ENCODE measurements around the gene ANXA9. TPM values are rescaled to one million over a fixed set of nuclear protein-coding genes. Genes with fewer than 3 reads are reported as not detected.

The ANXA9 gene
- polyA plus RNA-seq (2013, experiment 1 of 2), result 0.39 TPM
- 0.57 TPM for polyA plus RNA-seq (2013, experiment 2 of 2)

GRCh38 chr1:150981805-150982712 lies at the start of gene ANXA9:
TSS of gene ANXA9 (plus strand) at chr1:150982292. CDS start at chr1:150983106, 814 bp downstream.
- peaks cover 0 to 24% (median 0%) of the 10 kb centered on the region in 3 experiments for H3K27me3 ChIP-seq (ENCODE audit: control insufficient read depth in 3 of 3, insufficient read depth in 3 of 3, low read depth in 1 of 3, low read length in 3 of 3)
- no peak within 1 kb of the TSS for H3K27ac ChIP-seq (replicated peaks; ENCODE audit: low read length)
- no peaks in the 10 kb centered on the region for H3K9me3 ChIP-seq (replicated peaks in 1 of 2; ENCODE audit: control insufficient read depth in 2 of 2, insufficient read depth in 1 of 2, low read depth in 1 of 2, low read length in 2 of 2)
- no peak within 1 kb of the TSS for H3K4me3 ChIP-seq (ENCODE audit: low read length in 2 of 2)
- H2BK12ac ChIP-seq (ENCODE audit: low read length), result peak within 1 kb of the TSS; percentile 2
- peak within 1 kb of the TSS; percentile 80 for H2AFZ ChIP-seq (ENCODE audit: low read length)
- DNase-seq (ENCODE audit: low spot score), result no peak
- H3K4me1 ChIP-seq (ENCODE audit: control insufficient read depth in 2 of 2, insufficient read depth in 1 of 2, low read depth in 1 of 2, low read length in 2 of 2), result peaks cover 11 to 22% of the 10 kb centered on the region in 2 donors
- H4K91ac ChIP-seq (ENCODE audit: low read depth, low read length, poor library complexity), result peak within 1 kb of the TSS; percentile 15
- H2BK120ac ChIP-seq (ENCODE audit: low read depth, low read length), result no peak within 1 kb of the TSS
- WGBS, 2 donors (ENCODE audit: extremely low coverage in 2 of 2, insufficient read length in 2 of 2, insufficient replicate concordance in 1 of 2), result no CpG with 5 or more reads among the region's 12 CpGs
- H3K14ac ChIP-seq (ENCODE audit: low read length), result no peak within 1 kb of the TSS
- no peak within 1 kb of the TSS for H3K4me2 ChIP-seq (ENCODE audit: insufficient read depth, low read length, poor library complexity, severe bottlenecking)
- peak within 1 kb of the TSS; percentile 18 for H2AK5ac ChIP-seq (ENCODE audit: low read depth, low read length)
- no peak within 1 kb of the TSS for H3K4ac ChIP-seq (ENCODE audit: low read length)
- no peak within 1 kb of the TSS for H4K8ac ChIP-seq (ENCODE audit: low read depth, low read length)
- no peaks in the 10 kb centered on the region for H3K36me3 ChIP-seq (replicated peaks in 1 of 2; ENCODE audit: control insufficient read depth in 2 of 2, insufficient read depth in 2 of 2, low read length in 2 of 2)
- H2BK15ac ChIP-seq (ENCODE audit: low read length), result peak within 1 kb of the TSS; percentile 34
- H2BK5ac ChIP-seq (ENCODE audit: low read length), result no peak within 1 kb of the TSS
- no peaks in the 10 kb centered on the region for H3K79me1 ChIP-seq (ENCODE audit: low read depth, low read length)
- no peak within 1 kb of the TSS for H3K23ac ChIP-seq (ENCODE audit: low read depth, low read length, poor library complexity)
- H3K18ac ChIP-seq (ENCODE audit: low read length), result peak within 1 kb of the TSS; percentile 58
- H3K9ac ChIP-seq (ENCODE audit: low read depth, low read length, poor library complexity), result no peak within 1 kb of the TSS

- no CpG with 5 or more reads among the region's 5 CpGs for WGBS, 2 donors (ENCODE audit: extremely low coverage in 2 of 2, insufficient read length in 2 of 2, insufficient replicate concordance in 1 of 2)
- peaks cover 45 to 98% of the 10 kb centered on the region in 2 donors for H3K36me3 ChIP-seq (replicated peaks in 1 of 2; ENCODE audit: control insufficient read depth in 2 of 2, insufficient read depth in 2 of 2, low read length in 2 of 2)
- H2BK120ac ChIP-seq (ENCODE audit: low read depth, low read length), result no peak overlapping the region
These were observed 37.2 kb upstream of the ANXA9 start for GRCh38 chr1:150944856-150945255.

GRCh38 chr1:150954708-150955107 lies 27.4 kb upstream of the ANXA9 start:
- H3K27ac ChIP-seq (replicated peaks; ENCODE audit: low read length), result no peak overlapping the region
- H4K91ac ChIP-seq (ENCODE audit: low read depth, low read length, poor library complexity), result no peak overlapping the region
- H2AK5ac ChIP-seq (ENCODE audit: low read depth, low read length), result no peak overlapping the region
- H2AFZ ChIP-seq (ENCODE audit: low read length), result no peak overlapping the region
- H3K4me1 ChIP-seq (ENCODE audit: control insufficient read depth in 2 of 2, insufficient read depth in 1 of 2, low read depth in 1 of 2, low read length in 2 of 2), result no peaks in the 10 kb centered on the region
- peaks cover 27 to 95% of the 10 kb centered on the region in 2 donors for H3K36me3 ChIP-seq (replicated peaks in 1 of 2; ENCODE audit: control insufficient read depth in 2 of 2, insufficient read depth in 2 of 2, low read length in 2 of 2)
- H3K4ac ChIP-seq (ENCODE audit: low read length), result no peak overlapping the region
- H3K4me2 ChIP-seq (ENCODE audit: insufficient read depth, low read length, poor library complexity, severe bottlenecking), result no peak overlapping the region
- H3K23ac ChIP-seq (ENCODE audit: low read depth, low read length, poor library complexity), result no peak overlapping the region
- H3K79me1 ChIP-seq (ENCODE audit: low read depth, low read length), result no peaks in the 10 kb centered on the region
- H2BK12ac ChIP-seq (ENCODE audit: low read length), result no peak overlapping the region
- no CpG with 5 or more reads among the region's 3 CpGs for WGBS, 2 donors (ENCODE audit: extremely low coverage in 2 of 2, insufficient read length in 2 of 2, insufficient replicate concordance in 1 of 2)
- H3K18ac ChIP-seq (ENCODE audit: low read length), result no peak overlapping the region
- H3K4me3 ChIP-seq (ENCODE audit: low read length in 2 of 2), result no peak overlapping the region
- no peak overlapping the region for H2BK15ac ChIP-seq (ENCODE audit: low read length)
- H3K9ac ChIP-seq (ENCODE audit: low read depth, low read length, poor library complexity), result no peak overlapping the region
- H3K14ac ChIP-seq (ENCODE audit: low read length), result no peak overlapping the region
- H3K9me3 ChIP-seq (replicated peaks in 1 of 2; ENCODE audit: control insufficient read depth in 2 of 2, insufficient read depth in 1 of 2, low read depth in 1 of 2, low read length in 2 of 2), result no peaks in the 10 kb centered on the region
- no peaks in the 10 kb centered on the region for H3K27me3 ChIP-seq (ENCODE audit: control insufficient read depth in 3 of 3, insufficient read depth in 3 of 3, low read depth in 1 of 3, low read length in 3 of 3)
- no peak for DNase-seq (ENCODE audit: low spot score)
- no peak overlapping the region for H4K8ac ChIP-seq (ENCODE audit: low read depth, low read length)
- no peak overlapping the region for H2BK5ac ChIP-seq (ENCODE audit: low read length)
- H2BK120ac ChIP-seq (ENCODE audit: low read depth, low read length), result no peak overlapping the region

More at GRCh38 chr1:150944856-150945255, 37.2 kb upstream of the ANXA9 start:
- Histone ChIP-seq H3K23ac (ENCODE audit: low read depth, low read length, poor library complexity) (no peak overlapping the region), H2BK5ac (ENCODE audit: low read length) (no peak overlapping the region), H4K91ac (ENCODE audit: low read depth, low read length, poor library complexity) (no peak overlapping the region), H3K4ac (ENCODE audit: low read length) (no peak overlapping the region), H4K8ac (ENCODE audit: low read depth, low read length) (no peak overlapping the region), H3K27ac (replicated peaks; ENCODE audit: low read length) (no peak overlapping the region), H2AFZ (ENCODE audit: low read length) (no peak overlapping the region), H3K4me3 (ENCODE audit: low read length in 2 of 2) (peak overlapping the region in 1 of 2 donors; percentile 20), H3K9ac (ENCODE audit: low read depth, low read length, poor library complexity) (no peak overlapping the region), H3K27me3 (ENCODE audit: control insufficient read depth in 3 of 3, insufficient read depth in 3 of 3, low read depth in 1 of 3, low read length in 3 of 3) (no peaks in the 10 kb centered on the region), H3K9me3 (replicated peaks in 1 of 2; ENCODE audit: control insufficient read depth in 2 of 2, insufficient read depth in 1 of 2, low read depth in 1 of 2, low read length in 2 of 2) (no peaks in the 10 kb centered on the region), H3K4me1 (ENCODE audit: control insufficient read depth in 2 of 2, insufficient read depth in 1 of 2, low read depth in 1 of 2, low read length in 2 of 2) (no peaks in the 10 kb centered on the region), H3K14ac (ENCODE audit: low read length) (no peak overlapping the region), H2AK5ac (ENCODE audit: low read depth, low read length) (no peak overlapping the region), H3K18ac (ENCODE audit: low read length) (no peak overlapping the region), H3K4me2 (ENCODE audit: insufficient read depth, low read length, poor library complexity, severe bottlenecking) (no peak overlapping the region), H3K79me1 (ENCODE audit: low read depth, low read length) (no peaks in the 10 kb centered on the region), H2BK15ac (ENCODE audit: low read length) (no peak overlapping the region), H2BK12ac (ENCODE audit: low read length) (no peak overlapping the region)
- no peak for DNase-seq (ENCODE audit: low spot score)

GRCh38 chr1:150955280-150955679 lies 26.8 kb upstream of the ANXA9 start:
- H3K18ac ChIP-seq (ENCODE audit: low read length), result no peak overlapping the region
- H2AK5ac ChIP-seq (ENCODE audit: low read depth, low read length), result no peak overlapping the region
- no peaks in the 10 kb centered on the region for H3K27me3 ChIP-seq (ENCODE audit: control insufficient read depth in 3 of 3, insufficient read depth in 3 of 3, low read depth in 1 of 3, low read length in 3 of 3)
- peaks cover 25 to 96% of the 10 kb centered on the region in 2 donors for H3K36me3 ChIP-seq (replicated peaks in 1 of 2; ENCODE audit: control insufficient read depth in 2 of 2, insufficient read depth in 2 of 2, low read length in 2 of 2)
- no peak overlapping the region for H4K8ac ChIP-seq (ENCODE audit: low read depth, low read length)
- H3K79me1 ChIP-seq (ENCODE audit: low read depth, low read length), result no peaks in the 10 kb centered on the region
- no peak overlapping the region for H3K4me3 ChIP-seq (ENCODE audit: low read length in 2 of 2)
- H2BK120ac ChIP-seq (ENCODE audit: low read depth, low read length), result no peak overlapping the region
- H2BK15ac ChIP-seq (ENCODE audit: low read length), result no peak overlapping the region
- H4K91ac ChIP-seq (ENCODE audit: low read depth, low read length, poor library complexity), result no peak overlapping the region
- no peak overlapping the region for H3K4ac ChIP-seq (ENCODE audit: low read length)
- H3K27ac ChIP-seq (replicated peaks; ENCODE audit: low read length), result no peak overlapping the region
- no peak overlapping the region for H3K23ac ChIP-seq (ENCODE audit: low read depth, low read length, poor library complexity)
- no peak overlapping the region for H3K4me2 ChIP-seq (ENCODE audit: insufficient read depth, low read length, poor library complexity, severe bottlenecking)
- H3K14ac ChIP-seq (ENCODE audit: low read length), result no peak overlapping the region
- no peak for DNase-seq (ENCODE audit: low spot score)
- H2BK12ac ChIP-seq (ENCODE audit: low read length), result no peak overlapping the region
- no peak overlapping the region for H2AFZ ChIP-seq (ENCODE audit: low read length)
- no peaks in the 10 kb centered on the region for H3K4me1 ChIP-seq (ENCODE audit: control insufficient read depth in 2 of 2, insufficient read depth in 1 of 2, low read depth in 1 of 2, low read length in 2 of 2)
- H3K9me3 ChIP-seq (replicated peaks in 1 of 2; ENCODE audit: control insufficient read depth in 2 of 2, insufficient read depth in 1 of 2, low read depth in 1 of 2, low read length in 2 of 2), result no peaks in the 10 kb centered on the region
- no peak overlapping the region for H2BK5ac ChIP-seq (ENCODE audit: low read length)
- H3K9ac ChIP-seq (ENCODE audit: low read depth, low read length, poor library complexity), result no peak overlapping the region

All from neuronal stem cell (in vitro differentiated cells).